ENCODE measurements around the gene PROCR.
A peak's percentile ranks its signal among the peaks of the same experiment; 100 is the strongest.
"Not testable (repeated sequence)": the region's sequence is repeated elsewhere in the genome, so short reads cannot be mapped to it uniquely, and the experiment has no call there.

PROCR gene

GRCh38 chr20:35196313-35196712 lies 24.4 kb downstream of the PROCR start:
- no peak for DNase-seq

GRCh38 chr20:35199740-35200139 lies 27.9 kb downstream of the PROCR start:
- DNase-seq: no peak

GRCh38 chr20:35200267-35200666 lies 28.4 kb downstream of the PROCR start:
- DNase-seq: no peak

- DNase-seq: not testable (repeated sequence)
Observed at GRCh38 chr20:35201467-35201866, 29.6 kb downstream of the PROCR start.

GRCh38 chr20:35206802-35207201 lies 34.9 kb downstream of the PROCR start:
- DNase-seq: no peak

- peak; percentile 85 for DNase-seq
Observed at GRCh38 chr20:35207950-35208611, 36.2 kb downstream of the PROCR start.

- DNase-seq: no peak
Observed at GRCh38 chr20:35215066-35215956, 43.4 kb downstream of the PROCR start.

- no peak for DNase-seq
Observed at GRCh38 chr20:35216541-35216940, 44.7 kb downstream of the PROCR start.

GRCh38 chr20:35223941-35224340 lies 52.1 kb downstream of the PROCR start:
- DNase-seq: no peak

GRCh38 chr20:35224536-35224935 lies 52.7 kb downstream of the PROCR start:
- DNase-seq: no peak

GRCh38 chr20:35225319-35226125 lies 53.6 kb downstream of the PROCR start:
- no peak for DNase-seq

GRCh38 chr20:35226126-35226883 lies 54.4 kb downstream of the PROCR start, which contains the start of gene MMP24:
TSS of gene MMP24 (plus strand) at chr20:35226690. CDS start at chr20:35226739, 49 bp downstream.
- peak; percentile 3 for DNase-seq

Data from stimulated activated CD4-positive, alpha-beta T cell treated with anti-CD3 and anti-CD28 coated beads, Interleukin-15, amount 100 ng/mL, for 24 hours (primary cell).